ENCODE data around the gene KCNJ12.

Gene KCNJ12

GRCh38 chr17:21464611-21465021 is 88.5 kb downstream of the KCNJ12 start:
- no peak for TF ChIP-seq CTCF (IDR thresholded peaks at IDR 0.05)
- no peak for TF ChIP-seq ZFX (IDR thresholded peaks at IDR 0.05; ENCODE audit: borderline replicate concordance)
- no peak overlapping the region for H3K27ac ChIP-seq

GRCh38 chr17:21466550-21466949 is 90.4 kb downstream of the KCNJ12 start:
- TF ChIP-seq CTCF (IDR thresholded peaks at IDR 0.05): no peak
- TF ChIP-seq ZFX (IDR thresholded peaks at IDR 0.05; ENCODE audit: borderline replicate concordance): no peak

GRCh38 chr17:21467196-21467595 is 91.0 kb downstream of the KCNJ12 start:
- no peak overlapping the region for H3K27ac ChIP-seq
- no peak for TF ChIP-seq ZFX (IDR thresholded peaks at IDR 0.05; ENCODE audit: borderline replicate concordance)
- no peak for TF ChIP-seq CTCF (IDR thresholded peaks at IDR 0.05)

More at GRCh38 chr17:21466550-21466949, 90.4 kb downstream of the KCNJ12 start:
- H3K27ac ChIP-seq: no peak overlapping the region

- no peak overlapping the region for H3K27ac ChIP-seq
- TF ChIP-seq CTCF (IDR thresholded peaks at IDR 0.05) (no peak), ZFX (IDR thresholded peaks at IDR 0.05; ENCODE audit: borderline replicate concordance) (no peak)
Measured at GRCh38 chr17:21467739-21468490, 91.8 kb downstream of the KCNJ12 start.

All from 22Rv1 (cell line).